ENCODE data around the gene EPB41L4B.

Gene EPB41L4B

DNA sequence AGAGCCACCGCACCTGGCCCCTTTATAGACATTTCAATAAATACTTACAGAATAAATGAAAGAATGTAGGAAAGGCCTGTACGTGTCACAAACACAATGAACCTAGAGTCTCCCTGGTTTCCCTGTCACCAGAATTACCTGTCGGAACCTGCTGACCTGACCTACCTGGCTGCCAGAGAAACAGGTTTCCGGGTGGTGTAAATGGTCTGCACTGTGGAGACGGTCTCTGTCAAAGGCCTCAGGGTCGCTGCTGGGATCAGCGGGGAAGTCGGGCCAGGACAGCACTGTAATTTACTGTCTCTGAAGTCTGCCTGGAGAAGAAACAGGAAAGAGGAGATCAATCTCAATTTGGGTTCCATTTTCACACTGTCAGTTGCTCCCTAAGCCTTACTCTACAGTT lies 144.5 kb downstream of the EPB41L4B start (continued):
- TF ChIP-seq, protein P1, sequence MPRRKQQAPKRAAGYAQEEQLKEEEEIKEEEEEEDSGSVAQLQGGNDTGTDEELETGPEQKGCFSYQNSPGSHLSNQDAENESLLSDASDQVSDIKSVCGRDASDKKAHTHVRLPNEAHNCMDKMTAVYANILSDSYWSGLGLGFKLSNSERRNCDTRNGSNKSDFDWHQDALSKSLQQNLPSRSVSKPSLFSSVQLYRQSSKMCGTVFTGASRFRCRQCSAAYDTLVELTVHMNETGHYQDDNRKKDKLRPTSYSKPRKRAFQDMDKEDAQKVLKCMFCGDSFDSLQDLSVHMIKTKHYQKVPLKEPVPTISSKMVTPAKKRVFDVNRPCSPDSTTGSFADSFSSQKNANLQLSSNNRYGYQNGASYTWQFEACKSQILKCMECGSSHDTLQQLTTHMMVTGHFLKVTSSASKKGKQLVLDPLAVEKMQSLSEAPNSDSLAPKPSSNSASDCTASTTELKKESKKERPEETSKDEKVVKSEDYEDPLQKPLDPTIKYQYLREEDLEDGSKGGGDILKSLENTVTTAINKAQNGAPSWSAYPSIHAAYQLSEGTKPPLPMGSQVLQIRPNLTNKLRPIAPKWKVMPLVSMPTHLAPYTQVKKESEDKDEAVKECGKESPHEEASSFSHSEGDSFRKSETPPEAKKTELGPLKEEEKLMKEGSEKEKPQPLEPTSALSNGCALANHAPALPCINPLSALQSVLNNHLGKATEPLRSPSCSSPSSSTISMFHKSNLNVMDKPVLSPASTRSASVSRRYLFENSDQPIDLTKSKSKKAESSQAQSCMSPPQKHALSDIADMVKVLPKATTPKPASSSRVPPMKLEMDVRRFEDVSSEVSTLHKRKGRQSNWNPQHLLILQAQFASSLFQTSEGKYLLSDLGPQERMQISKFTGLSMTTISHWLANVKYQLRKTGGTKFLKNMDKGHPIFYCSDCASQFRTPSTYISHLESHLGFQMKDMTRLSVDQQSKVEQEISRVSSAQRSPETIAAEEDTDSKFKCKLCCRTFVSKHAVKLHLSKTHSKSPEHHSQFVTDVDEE (CRISPR knock-in tag; IDR thresholded peaks at IDR 0.05), result no peak
- TF ChIP-seq TOX (CRISPR knock-in tag; IDR thresholded peaks at IDR 0.05; ENCODE audit: borderline replicate concordance), result no peak
- TF ChIP-seq RARB (CRISPR knock-in tag; IDR thresholded peaks at IDR 0.05), result no peak
- TF ChIP-seq OSR1 (CRISPR knock-in tag; IDR thresholded peaks at IDR 0.05), result no peak
- TF ChIP-seq ZNF8 (CRISPR knock-in tag; IDR thresholded peaks at IDR 0.05), result no peak

DNA sequence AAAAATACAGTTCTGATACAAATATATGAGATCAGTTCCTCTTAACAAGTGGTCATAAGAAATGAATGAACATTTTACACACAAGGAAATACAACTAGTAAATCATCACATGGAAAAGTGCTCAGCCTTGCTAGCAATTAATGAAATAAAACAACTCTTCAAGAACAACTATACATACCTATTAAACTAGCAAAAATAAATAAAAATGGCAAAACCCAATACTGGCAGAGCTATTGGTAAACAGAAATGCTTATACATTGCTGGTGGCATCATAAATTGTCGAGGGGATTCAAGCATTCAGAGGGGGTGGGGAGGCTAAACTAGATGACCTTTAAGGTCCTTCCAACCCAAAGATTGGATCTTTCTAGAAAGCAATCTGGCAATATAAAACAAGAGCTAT lies 147.9 kb downstream of the EPB41L4B start:
- ATAC-seq, result no peak
- no peak for TF ChIP-seq ZFP30 (CRISPR knock-in tag; IDR thresholded peaks at IDR 0.05)
- no peak for TF ChIP-seq PPARA (CRISPR knock-in tag; IDR thresholded peaks at IDR 0.05; ENCODE audit: borderline replicate concordance)
- TF ChIP-seq ISL1 (CRISPR knock-in tag; IDR thresholded peaks at IDR 0.05), result no peak
- no peak for TF ChIP-seq CSDC2 (CRISPR knock-in tag; IDR thresholded peaks at IDR 0.05)
- TF ChIP-seq ZC3H10 (CRISPR knock-in tag; IDR thresholded peaks at IDR 0.05), result no peak
- TF ChIP-seq ZNF565 (CRISPR knock-in tag; conservative IDR thresholded peaks at IDR 0.05; ENCODE audit: low read depth), result no peak
- no peak for TF ChIP-seq ARNTL (CRISPR knock-in tag; IDR thresholded peaks at IDR 0.05; ENCODE audit: borderline replicate concordance, low read depth)
- no peak for TF ChIP-seq RARB (CRISPR knock-in tag; IDR thresholded peaks at IDR 0.05)
- no peak for TF ChIP-seq ZNF70 (CRISPR knock-in tag; IDR thresholded peaks at IDR 0.05)
- no peak for TF ChIP-seq SNAI2 (CRISPR knock-in tag; IDR thresholded peaks at IDR 0.05)

DNA sequence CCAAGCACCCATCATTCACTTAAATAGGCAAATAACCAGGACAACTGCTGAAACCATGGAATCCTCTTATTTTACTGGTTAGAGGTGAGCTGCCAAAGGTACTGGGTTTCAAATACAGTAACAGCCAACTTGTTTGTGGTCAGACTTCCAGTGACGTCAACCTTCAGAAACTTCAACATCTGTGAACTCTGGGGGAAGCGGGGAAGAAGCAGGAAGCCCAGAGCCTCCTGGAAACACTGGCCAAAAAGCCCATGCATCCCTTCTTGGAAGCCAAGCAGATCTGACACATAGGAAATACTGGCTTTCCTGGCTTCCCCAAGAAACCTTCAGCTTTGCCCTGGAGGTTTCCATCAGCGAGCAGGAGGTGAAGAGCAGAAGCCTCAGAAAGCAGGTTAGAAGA lies 148.9 kb downstream of the EPB41L4B start:
- ATAC-seq, result no peak
- no peak for TF ChIP-seq ESRRG (CRISPR knock-in tag; IDR thresholded peaks at IDR 0.05)
- no peak for TF ChIP-seq ZNF8 (CRISPR knock-in tag; IDR thresholded peaks at IDR 0.05)
- TF ChIP-seq, protein P1 (CRISPR knock-in tag; IDR thresholded peaks at IDR 0.05), result no peak
- no peak for TF ChIP-seq PPARA (CRISPR knock-in tag; IDR thresholded peaks at IDR 0.05; ENCODE audit: borderline replicate concordance)
- TF ChIP-seq POU6F1 (CRISPR knock-in tag; IDR thresholded peaks at IDR 0.05; ENCODE audit: borderline replicate concordance, low read depth), result no peak
- no peak for TF ChIP-seq CSRNP3 (CRISPR knock-in tag; IDR thresholded peaks at IDR 0.05)
- no peak for TF ChIP-seq OSR1 (CRISPR knock-in tag; IDR thresholded peaks at IDR 0.05)
- no peak for TF ChIP-seq BACH2 (CRISPR knock-in tag; IDR thresholded peaks at IDR 0.05; ENCODE audit: borderline replicate concordance)
- TF ChIP-seq TOX (CRISPR knock-in tag; IDR thresholded peaks at IDR 0.05; ENCODE audit: borderline replicate concordance), result no peak
- no peak for TF ChIP-seq GLIS3 (CRISPR knock-in tag; IDR thresholded peaks at IDR 0.05)
- no peak for TF ChIP-seq ZFP3 (CRISPR knock-in tag; IDR thresholded peaks at IDR 0.05)

- no peak for ATAC-seq
- TF ChIP-seq ZNF565 (CRISPR knock-in tag; conservative IDR thresholded peaks at IDR 0.05; ENCODE audit: low read depth), result no peak
- no peak for TF ChIP-seq OSR1 (CRISPR knock-in tag; IDR thresholded peaks at IDR 0.05)
- no peak for TF ChIP-seq RARB (CRISPR knock-in tag; IDR thresholded peaks at IDR 0.05)
- no peak for TF ChIP-seq ARNTL (CRISPR knock-in tag; IDR thresholded peaks at IDR 0.05; ENCODE audit: borderline replicate concordance, low read depth)
- TF ChIP-seq ISL1 (CRISPR knock-in tag; IDR thresholded peaks at IDR 0.05), result no peak
- TF ChIP-seq, protein P1 (CRISPR knock-in tag; IDR thresholded peaks at IDR 0.05), result no peak
- TF ChIP-seq ESRRG (CRISPR knock-in tag; IDR thresholded peaks at IDR 0.05), result no peak
- TF ChIP-seq CSDC2 (CRISPR knock-in tag; IDR thresholded peaks at IDR 0.05), result no peak
These were observed 152.7 kb downstream of the EPB41L4B start for GRCh38 chr9:109168170-109168569.
